ENCODE measurements around the gene DOC2B.
"Not testable (repeated sequence)": the region's sequence is repeated elsewhere in the genome, so short reads cannot be mapped to it uniquely, and the experiment has no call there.

Gene DOC2B

GRCh38 chr17:210402-210801 lies 29.0 kb upstream of the DOC2B start:
- no peak for DNase-seq

DNA sequence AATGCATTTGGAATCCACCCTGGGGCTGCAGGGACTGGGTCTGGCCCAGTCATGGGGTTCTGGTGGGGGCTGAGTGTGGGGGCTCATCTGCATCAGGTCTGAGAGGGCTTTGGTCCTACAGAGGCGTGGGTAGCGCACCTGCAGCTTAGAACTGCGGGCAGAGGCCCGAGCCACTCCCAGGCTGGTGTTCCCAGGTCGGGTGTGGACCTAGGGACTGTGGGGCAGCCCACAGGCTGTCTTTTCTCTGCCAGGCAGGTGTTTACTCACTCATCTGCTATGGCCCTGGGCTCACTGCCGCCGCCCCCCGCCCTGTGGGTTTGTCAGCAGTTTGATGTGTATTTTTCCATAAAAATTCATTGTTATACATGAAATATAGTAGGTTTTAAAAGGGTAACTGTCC lies 27.0 kb upstream of the DOC2B start:
- no peak for DNase-seq

GRCh38 chr17:207775-208174 lies 26.3 kb upstream of the DOC2B start:
- DNase-seq: no peak

DNA sequence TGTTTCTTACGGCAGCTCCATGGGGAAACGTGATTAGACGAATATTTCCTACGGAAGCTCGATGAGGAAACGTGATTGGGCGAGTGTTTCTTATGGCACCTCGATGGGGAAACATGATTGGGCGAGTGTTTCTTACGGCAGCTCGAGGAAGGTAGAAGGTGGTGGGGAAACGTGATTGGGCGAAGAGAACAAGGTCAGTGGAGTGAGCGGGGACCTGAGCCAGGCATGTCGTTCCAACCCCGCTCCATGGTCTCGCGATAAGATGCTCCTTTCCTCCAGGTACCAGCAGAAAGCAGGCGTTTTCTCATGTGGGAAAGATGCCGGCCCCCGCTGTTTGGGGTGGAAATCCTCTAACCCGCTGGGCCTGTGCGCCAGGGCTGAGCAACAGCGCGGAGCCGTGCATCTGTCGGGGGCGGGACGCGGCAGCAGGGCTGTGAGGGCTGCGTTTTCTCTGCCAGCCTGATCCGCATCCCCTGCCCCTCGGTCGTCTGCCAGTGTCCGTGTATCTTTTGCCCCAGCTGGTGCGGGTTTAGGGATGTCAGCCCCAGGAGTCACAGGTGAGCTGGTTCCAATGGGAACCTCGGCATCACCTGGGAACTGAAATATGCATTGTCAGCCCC lies 25.6 kb upstream of the DOC2B start:
- DNase-seq: no peak

GRCh38 chr17:206484-206883 lies 25.0 kb upstream of the DOC2B start:
- DNase-seq: not testable (repeated sequence)

DNA sequence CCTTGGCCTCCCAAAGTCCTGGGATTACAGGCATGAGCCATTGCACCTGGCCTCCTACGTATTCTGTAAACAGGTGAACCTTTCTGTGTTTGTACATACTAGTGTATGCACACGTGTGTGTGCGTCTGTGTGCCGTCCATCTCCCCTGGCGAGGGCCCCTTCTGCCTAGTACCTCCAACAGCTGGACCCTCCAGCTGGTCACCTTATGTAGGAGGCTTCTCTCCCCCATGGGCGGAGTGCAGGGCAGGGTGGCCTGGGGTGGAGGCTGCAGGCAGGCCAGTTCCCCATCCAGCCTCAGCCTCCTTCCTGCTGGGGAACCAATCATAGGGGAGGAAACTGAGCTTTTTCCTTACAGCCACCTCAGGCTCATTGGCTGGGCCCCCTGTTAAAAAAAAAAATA lies 24.4 kb upstream of the DOC2B start:
- no peak for DNase-seq

DNA sequence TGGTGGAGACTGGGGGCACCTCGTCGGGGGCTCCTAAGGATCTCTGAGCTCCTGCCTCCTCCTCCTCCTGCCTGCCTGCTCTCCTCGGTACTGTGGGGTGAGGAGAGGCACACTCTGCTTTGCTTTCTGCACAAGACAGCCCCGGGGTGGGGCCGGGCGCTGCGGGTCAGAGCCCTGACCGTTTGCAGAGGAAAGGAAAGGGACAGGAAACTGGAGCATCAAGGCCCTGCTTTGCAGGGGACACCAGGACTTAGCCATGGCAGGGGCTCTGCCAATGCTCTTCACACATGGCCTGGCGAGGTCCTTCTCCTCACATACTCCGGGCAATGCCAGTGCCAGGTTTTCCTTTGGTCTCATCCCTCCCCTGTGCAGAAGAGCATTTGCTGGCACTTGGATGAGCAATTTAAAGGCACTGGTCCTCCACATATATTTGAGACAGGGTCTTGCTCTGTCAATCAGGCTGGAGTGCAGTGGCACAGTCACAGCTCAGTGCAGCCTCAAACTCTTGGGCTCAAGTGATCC lies 23.8 kb upstream of the DOC2B start:
- DNase-seq: no peak

DNA sequence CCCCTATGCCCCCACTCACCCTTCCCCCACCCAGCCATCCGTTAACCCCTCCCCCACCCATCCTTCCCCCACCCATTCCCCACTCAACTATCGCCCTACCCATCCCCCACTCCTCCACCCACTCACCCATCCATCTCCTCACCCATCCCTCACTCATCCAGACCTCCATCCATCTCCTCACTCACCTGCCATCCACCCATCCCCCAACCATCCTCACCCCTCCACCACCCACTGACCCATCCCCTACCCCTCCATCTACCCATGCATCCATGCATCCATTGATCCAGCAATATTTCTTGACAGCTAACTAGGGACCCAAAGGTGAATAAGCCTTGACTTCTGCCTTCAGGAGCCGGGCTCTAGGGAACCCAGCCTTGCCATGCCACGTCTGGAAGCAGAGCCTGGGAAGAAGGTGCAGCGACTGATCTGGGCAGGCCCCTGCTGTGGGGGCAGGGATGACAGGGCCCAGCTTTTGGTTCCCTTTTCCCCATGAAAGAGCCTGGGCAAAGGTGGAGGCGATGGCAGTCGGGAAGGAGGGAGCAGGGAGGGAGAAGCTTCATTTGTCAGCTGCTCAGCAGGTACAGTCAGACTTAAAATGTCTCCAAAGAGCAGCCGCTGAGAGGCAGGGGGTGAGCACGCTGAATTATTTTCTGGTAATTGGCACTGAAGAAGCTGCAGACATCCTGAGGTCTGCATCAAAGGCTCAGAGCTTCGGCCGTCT lies 23.1 kb upstream of the DOC2B start:
- no peak for DNase-seq

- DNase-seq: no peak
Measured at GRCh38 chr17:202501-202951, 21.1 kb upstream of the DOC2B start.

GRCh38 chr17:201736-202135 lies 20.3 kb upstream of the DOC2B start:
- not testable (repeated sequence) for DNase-seq

DNA sequence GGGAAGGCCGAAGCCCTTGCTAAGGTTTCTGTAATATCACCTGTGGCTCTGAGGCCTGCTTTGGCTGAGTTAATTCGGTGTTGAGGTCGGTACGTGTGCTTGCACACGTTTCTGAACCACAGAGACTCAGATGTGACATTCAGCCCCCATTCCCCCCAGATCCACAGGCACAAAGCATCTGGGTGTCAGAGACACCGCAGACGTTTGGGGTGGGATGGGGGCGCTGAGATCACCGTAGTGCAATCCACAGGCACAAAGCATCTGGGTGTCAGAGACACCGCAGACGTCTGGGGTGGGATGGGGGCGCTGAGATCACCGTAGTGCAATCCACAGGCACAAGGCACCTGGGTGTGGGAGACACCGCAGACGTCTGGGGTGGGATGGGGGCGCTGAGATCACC lies 19.8 kb upstream of the DOC2B start:
- not testable (repeated sequence) for DNase-seq

GRCh38 chr17:200586-200985 lies 19.1 kb upstream of the DOC2B start:
- no peak for DNase-seq

DNA sequence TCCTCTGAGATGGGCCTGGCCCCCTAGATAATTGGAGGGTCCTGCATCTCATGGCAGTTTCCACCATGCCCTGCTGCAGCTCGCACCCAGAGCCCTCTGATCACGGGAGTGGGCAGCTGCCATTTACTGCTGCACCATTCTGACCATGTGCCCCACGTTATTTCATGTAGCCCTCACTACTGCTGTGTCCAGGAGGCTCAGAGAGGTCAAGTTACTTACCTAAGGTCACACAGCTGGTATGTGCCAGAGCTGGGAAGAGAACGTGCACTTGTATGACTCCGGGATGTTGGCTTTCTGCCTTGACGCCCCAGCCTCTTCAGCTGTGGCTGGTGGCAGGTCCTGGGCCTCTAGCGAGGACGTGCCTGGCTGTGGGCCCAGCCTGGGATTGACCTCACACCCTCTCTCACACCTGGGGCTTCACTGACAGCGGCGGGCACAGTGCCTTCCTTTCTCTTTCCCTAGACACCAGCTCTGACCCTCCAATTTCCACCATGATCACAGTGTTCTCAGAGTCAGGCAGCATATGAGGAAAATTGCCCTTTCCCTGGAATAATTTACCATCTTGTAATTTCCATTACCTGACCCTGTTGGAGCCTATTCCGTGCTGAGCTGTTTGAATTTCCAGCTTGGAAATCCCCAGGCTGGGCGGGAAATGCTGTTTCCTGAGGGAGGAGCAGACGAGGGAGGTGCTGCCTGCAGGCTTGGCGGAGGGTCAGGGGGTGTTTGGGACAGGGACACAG lies 18.5 kb upstream of the DOC2B start:
- no peak for DNase-seq

DNA sequence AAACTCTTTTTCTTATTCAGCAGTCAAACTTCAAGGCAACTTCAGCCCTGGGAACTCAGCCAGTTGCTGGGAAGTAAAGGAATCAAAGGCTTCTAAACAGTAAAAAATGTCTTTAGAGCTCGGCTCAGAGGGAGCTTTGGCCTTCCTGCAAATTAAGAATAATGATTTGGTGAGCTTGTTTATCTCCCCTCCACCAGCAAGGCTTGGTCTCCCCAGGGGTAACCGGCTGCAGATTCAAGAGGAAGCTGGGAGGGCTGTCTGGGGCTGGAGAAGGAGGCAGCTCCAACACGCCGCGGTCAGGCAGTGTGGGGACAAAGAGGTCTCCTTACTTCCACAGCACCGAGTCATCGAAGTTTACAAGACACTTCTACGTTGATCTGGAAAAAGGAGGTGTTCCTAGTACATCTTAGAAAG lies 17.7 kb upstream of the DOC2B start:
- no peak for DNase-seq

DNA sequence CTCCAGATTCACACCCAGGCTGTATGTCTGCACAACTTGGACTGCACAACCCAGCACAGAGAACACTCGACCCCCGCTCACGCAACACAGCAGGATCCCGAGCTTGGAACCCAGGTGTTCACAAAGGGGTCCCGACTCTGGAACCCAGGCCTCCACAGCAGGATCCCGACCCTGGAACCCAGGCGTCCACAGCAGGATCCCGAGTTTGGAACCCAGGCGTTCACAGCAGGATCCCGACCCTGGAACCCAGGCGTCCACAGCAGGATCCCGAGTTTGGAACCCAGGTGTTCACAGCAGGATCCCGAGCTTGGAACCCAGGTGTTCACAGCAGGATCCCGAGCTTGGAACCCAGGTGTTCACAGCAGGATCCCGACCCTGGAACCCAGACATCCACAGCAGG lies 16.8 kb upstream of the DOC2B start:
- DNase-seq: not testable (repeated sequence)

GRCh38 chr17:197352-197751 lies 15.9 kb upstream of the DOC2B start:
- no peak for DNase-seq

GRCh38 chr17:194828-195602 lies 13.6 kb upstream of the DOC2B start:
- DNase-seq: no peak

DNA sequence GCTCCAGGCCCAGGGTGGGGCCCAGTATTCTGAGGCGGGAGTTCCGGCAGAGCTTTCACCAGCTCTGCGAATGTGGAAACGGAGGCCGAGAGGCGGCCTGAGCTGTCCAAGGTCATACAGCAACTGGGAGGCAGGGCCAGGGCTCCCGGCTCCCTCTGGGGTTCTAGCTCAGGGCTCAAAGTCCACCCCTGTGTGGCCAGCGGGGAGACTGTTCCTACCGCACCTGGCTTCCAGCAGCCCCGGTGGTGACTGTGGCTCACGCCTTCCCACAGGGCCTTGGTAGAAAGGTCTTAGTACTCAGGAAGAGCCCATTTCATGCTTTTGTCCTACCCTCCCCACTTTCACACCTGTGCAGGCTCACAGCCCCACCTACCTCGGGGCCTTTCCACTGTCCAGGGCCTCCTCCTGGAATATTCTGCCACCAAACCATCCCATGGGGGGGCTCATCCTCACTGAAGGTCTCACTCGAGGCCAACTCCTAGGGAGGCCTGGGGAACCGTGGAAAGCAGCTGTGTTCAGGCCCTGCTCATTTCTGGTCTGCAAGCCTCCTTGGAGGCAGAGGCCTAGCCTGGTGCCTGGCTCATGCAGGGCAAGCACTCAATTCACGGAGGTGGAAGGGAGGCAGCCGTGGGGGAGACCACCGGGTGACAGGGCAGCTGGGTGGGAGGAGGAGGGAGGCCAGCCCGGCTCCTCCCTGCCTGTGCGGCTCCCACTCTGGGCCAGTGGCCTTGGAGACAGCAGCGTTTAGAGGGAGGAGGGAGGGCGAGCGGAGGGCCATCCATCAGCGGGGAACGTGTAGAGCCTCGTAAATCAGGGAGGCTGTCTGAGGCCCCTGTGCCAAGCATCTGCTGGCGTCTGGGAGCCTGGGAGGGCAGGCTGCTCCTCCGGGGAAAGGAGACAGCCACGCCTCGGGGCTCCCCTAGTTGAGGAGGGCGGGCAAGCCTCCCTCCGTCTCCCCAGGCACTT lies 12.7 kb upstream of the DOC2B start:
- DNase-seq: no peak

- DNase-seq: no peak
Measured at GRCh38 chr17:193426-193810, 12.0 kb upstream of the DOC2B start.

DNA sequence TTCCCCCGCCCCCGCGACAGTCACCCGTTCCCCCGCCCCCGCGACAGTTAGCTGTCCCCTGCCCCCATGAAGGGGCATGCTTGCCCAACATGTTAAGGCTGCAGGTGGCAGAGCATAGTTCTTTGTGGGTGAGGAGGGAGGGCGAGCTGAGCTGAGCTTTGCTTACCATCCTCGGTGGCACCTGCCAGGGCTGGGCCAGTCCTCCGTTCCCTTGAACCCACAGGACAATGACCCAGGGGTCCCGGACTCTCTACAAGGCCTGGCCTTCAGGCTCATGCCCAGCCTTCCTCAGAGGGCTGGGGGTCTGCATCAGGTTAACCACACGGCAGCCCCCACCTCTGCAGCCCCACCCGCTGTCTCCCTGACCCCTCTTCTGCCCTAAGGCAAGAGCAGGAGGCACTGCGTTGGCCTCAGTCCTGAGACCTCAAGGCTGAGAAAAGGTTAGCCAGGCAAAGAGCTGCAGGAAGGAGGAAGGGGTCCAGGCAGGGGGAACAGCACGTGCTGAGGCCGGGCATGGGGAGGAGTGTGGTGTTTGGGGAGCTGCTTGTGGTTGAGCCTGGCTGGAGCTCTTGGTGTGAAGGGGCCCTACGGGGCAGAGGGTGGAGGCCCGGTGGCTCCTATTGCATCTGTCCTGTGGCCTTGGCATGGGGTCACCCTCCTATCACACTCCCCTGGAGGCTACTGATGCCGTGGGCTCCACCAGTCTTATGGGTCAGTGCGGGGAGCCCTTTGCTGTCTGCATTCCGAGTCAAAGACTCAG lies 11.4 kb upstream of the DOC2B start:
- no peak for DNase-seq

DNA sequence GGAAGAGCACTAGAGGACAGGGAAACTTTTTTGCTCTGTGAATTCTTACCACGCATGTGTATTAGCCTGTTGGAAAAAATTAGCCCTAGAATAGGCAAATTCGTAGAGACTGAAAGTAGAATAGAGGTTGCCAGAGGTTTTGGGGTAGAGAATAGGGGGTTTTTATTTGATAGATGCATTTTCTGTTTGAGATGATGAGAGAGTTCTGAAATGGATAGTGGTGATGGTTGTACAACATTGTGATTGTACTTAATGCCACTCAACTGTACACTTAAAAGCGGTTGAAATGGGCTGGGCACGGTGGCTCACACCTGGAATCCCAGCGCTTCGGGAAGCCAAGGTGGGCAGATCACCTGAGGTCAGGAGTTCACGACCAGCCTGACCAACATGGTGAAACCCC lies 8.0 kb upstream of the DOC2B start:
- no peak for DNase-seq

All from central memory CD4-positive, alpha-beta T cell (primary cell).